Fibroblast of mammary gland (primary cell): ENCODE measurements around the gene PM20D2.
A peak's percentile ranks its signal among the peaks of the same experiment; 100 is the strongest.

ENCODE experiments used
- DNase-seq: peaks from one replicate; pipeline ENCODE4 v3.0.0-alpha.2; 2010; ENCODE audit warnings: low read depth
- H3K4me3 ChIP-seq: 2 replicates; pipeline ENCODE4 v1.5.1; 2011; ENCODE audit warnings: low read depth, mild to moderate bottlenecking, low read length, moderate library complexity; ENCODE audit not compliant: control insufficient read depth
- CTCF ChIP-seq: conservative IDR thresholded peaks from 2 replicates; pipeline ENCODE4 v1.5.1; 2011; ENCODE audit warnings: low read depth, low read length, inconsistent platforms; ENCODE audit not compliant: control insufficient read depth, insufficient read depth

PM20D2 gene

GRCh38 chr6:89132057-89132456 is 13.8 kb upstream of the PM20D2 start:
- DNase-seq, result no peak
- H3K4me3 ChIP-seq, result no peak overlapping the region
- TF ChIP-seq CTCF, result no peak

GRCh38 chr6:89133981-89134380 is 11.9 kb upstream of the PM20D2 start:
- H3K4me3 ChIP-seq, result no peak overlapping the region
- DNase-seq, result no peak
- TF ChIP-seq CTCF, result no peak

GRCh38 chr6:89134723-89135122 is 11.1 kb upstream of the PM20D2 start:
- no peak overlapping the region for H3K4me3 ChIP-seq
- DNase-seq, result no peak
- no peak for TF ChIP-seq CTCF

- no peak for TF ChIP-seq CTCF
- DNase-seq, result no peak
Measured at GRCh38 chr6:89138173-89138572, 7.7 kb upstream of the PM20D2 start.

GRCh38 chr6:89139509-89140346 is 6.1 kb upstream of the PM20D2 start:
- no peak for TF ChIP-seq CTCF
- no peak overlapping the region for H3K4me3 ChIP-seq
- no peak for DNase-seq

More at GRCh38 chr6:89138173-89138572, 7.7 kb upstream of the PM20D2 start:
- no peak overlapping the region for H3K4me3 ChIP-seq

GRCh38 chr6:89140347-89141156 is 5.3 kb upstream of the PM20D2 start:
- H3K4me3 ChIP-seq, result no peak overlapping the region
- peak; percentile 29 for DNase-seq
- TF ChIP-seq CTCF, result no peak
